Type B pancreatic cell (in vitro differentiated cells): ENCODE measurements around the gene GSG1. TPM values are rescaled to one million over a fixed set of nuclear protein-coding genes. Genes with fewer than 3 reads are reported as not detected.

ENCODE experiments used
- DNase-seq: peaks from one replicate; pipeline ENCODE4 v3.0.0; 2021; ENCODE audit warnings: mixed read lengths; ENCODE audit not compliant: unreplicated experiment; ENCODE audit errors: extremely low spot score
- H3K27ac Mint-ChIP-seq: 2 replicates; pipeline ENCODE4 v1.8.0; 2021; ENCODE audit warnings: mild to moderate bottlenecking, mixed read lengths
- H3K27me3 Mint-ChIP-seq: 2 replicates; pipeline ENCODE4 v1.8.0; 2021; ENCODE audit warnings: mixed read lengths
- H3K36me3 Mint-ChIP-seq: 2 replicates; pipeline ENCODE4 v1.8.0; 2021; ENCODE audit warnings: mixed read lengths
- H3K4me1 Mint-ChIP-seq: one replicate; pipeline ENCODE4 v1.8.0; 2021; ENCODE audit warnings: mixed read lengths; ENCODE audit not compliant: unreplicated experiment
- H3K4me3 Mint-ChIP-seq: 2 replicates; pipeline ENCODE4 v1.8.0; 2021; ENCODE audit warnings: mild to moderate bottlenecking, mixed read lengths
- H3K9me3 Mint-ChIP-seq: 2 replicates; pipeline ENCODE4 v1.8.0; 2021; ENCODE audit warnings: mixed read lengths
- total RNA-seq: library from RNA; stranded (reverse); gene quantifications from 2 replicates; pipeline ENCODE4 v1.2.1, GENCODE V29; 2021; ENCODE audit warnings: low replicate concordance
- TF ChIP-seq, protein P1 (sequence below): fragments of 200-600 bp; sonication (generic); conservative IDR thresholded peaks from 2 replicates; pipeline ENCODE4 v1.5.0; 2021; ENCODE audit warnings: antibody characterized with exemption, mild to moderate bottlenecking

The GSG1 gene
- total RNA-seq, 1 donor from 2014 or later = 0.36 TPM

DNA sequence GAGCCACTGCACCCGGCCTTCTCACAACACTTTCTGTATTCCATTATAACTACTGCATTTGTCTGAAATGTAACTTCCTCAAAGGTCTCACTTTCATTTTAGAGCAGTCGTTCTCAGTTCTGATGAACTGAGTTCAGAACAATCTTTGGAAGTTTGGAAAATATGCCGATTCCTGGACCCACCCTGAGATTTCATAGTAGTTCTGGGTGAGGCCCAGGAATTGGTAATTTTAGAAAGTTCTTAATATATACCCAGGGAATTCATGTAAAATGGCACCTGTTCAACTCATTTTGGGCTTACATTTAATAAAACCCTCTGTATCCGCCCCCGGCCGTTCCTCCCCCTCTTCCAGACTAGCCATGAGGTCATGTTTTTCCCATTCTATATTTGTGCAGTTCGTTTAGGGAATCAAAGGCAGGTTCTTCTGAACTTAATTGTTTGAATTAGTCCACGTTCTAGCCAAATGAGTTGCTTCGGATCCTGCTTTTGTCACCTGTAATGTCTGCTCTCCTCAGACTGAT, 5.9 kb downstream of the GSG1 start:
- DNase-seq = no peak
- Mint-ChIP-seq H3K27me3 (no peaks in the 10 kb centered on the region), H3K4me3 (peak overlapping the region; percentile 59), H3K4me1 (peaks cover 38% of the 10 kb centered on the region), H3K36me3 (peaks cover 3% of the 10 kb centered on the region), H3K9me3 (no peaks in the 10 kb centered on the region), H3K27ac (peak overlapping the region; percentile 96)
- TF ChIP-seq, protein P1, sequence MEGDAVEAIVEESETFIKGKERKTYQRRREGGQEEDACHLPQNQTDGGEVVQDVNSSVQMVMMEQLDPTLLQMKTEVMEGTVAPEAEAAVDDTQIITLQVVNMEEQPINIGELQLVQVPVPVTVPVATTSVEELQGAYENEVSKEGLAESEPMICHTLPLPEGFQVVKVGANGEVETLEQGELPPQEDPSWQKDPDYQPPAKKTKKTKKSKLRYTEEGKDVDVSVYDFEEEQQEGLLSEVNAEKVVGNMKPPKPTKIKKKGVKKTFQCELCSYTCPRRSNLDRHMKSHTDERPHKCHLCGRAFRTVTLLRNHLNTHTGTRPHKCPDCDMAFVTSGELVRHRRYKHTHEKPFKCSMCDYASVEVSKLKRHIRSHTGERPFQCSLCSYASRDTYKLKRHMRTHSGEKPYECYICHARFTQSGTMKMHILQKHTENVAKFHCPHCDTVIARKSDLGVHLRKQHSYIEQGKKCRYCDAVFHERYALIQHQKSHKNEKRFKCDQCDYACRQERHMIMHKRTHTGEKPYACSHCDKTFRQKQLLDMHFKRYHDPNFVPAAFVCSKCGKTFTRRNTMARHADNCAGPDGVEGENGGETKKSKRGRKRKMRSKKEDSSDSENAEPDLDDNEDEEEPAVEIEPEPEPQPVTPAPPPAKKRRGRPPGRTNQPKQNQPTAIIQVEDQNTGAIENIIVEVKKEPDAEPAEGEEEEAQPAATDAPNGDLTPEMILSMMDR = no peak

DNA sequence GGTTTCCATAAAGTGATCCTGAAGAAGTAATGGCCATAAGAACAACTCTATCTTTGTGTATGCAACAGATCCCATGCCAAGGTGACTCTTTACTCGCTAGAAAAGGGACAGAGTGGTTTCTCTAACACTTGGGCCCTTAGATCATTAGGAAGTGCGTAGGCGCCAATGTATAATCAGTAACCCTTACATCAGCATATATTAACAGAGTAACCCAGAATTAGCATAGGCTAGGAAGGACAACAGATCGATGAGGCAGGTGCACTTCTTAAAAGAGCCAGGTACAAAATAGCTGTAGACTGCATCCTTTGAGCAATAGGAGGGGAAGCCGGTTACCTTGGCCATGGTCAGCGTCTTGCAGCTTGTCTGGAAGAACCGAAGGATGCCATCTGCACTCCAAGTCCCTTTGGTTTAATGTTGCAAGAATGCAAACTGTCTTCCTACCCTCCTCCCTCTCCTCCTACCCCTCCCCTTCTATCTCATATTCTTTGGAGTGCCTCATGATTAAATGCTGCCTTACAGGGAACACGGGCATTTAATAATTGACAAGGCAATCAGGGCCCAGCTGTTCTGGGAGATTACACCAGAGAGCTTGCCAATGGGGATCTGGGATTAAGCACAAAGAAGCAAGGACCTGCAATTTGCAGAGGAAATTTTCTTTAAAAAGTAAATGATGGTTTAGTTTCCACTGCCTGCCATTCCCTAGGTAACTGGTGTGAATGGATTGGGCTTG, 8.0 kb downstream of the GSG1 start:
- Mint-ChIP-seq H3K27ac (peak overlapping the region; percentile 34), H3K9me3 (no peaks in the 10 kb centered on the region), H3K4me1 (peaks cover 29% of the 10 kb centered on the region), H3K36me3 (peaks cover 3% of the 10 kb centered on the region), H3K4me3 (no peak overlapping the region), H3K27me3 (peaks cover 7% of the 10 kb centered on the region)
- TF ChIP-seq, protein P1 = no peak
- DNase-seq = no peak

DNA sequence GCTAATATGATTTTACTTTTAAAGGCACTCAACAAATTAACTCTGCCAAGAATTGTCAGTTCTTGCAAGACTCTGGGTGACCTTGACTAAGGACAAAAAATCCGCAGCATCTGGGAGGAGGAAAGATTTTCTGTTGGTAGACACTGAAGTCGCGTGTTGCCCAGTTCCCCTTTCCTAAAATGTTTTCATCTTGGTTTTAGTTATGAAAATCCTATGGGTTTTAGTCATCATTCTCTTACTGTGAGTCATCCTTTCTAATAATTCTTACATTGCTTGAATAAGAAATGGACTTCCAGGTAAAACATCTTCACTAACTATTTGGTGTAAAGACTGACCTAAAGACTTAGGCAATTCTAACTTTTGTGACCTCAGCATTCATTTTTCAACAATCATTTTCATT, 9.1 kb downstream of the GSG1 start:
- peaks cover 7% of the 10 kb centered on the region for H3K27me3 Mint-ChIP-seq

DNA sequence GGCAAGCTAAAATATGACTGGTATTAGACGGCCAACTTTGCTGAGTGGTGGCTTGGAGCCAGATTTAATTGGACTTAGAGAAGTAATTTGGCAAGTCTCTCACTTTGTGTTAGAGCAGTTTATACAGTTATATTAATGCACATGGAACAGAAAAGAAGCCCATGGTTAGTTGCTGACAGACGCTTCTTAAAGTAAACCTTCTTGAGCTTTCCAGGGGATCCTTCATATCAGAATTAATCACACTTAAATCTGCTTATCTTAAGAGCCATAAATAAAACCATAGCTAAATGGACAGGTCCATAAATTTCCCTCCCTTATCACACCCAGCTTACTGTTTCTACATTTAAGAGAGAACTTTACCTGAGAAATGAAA, 9.6 kb downstream of the GSG1 start:
- H3K27me3 Mint-ChIP-seq = peaks cover 7% of the 10 kb centered on the region
- no peaks in the 10 kb centered on the region for H3K9me3 Mint-ChIP-seq
- peak overlapping the region; percentile 10 for H3K4me3 Mint-ChIP-seq
- peaks cover 15% of the 10 kb centered on the region for H3K4me1 Mint-ChIP-seq
- DNase-seq = no peak
- TF ChIP-seq, protein P1 = no peak
- H3K27ac Mint-ChIP-seq = peak overlapping the region; percentile 34
- peaks cover 3% of the 10 kb centered on the region for H3K36me3 Mint-ChIP-seq

More for the DNA sequence above, 9.1 kb downstream of the GSG1 start:
- H3K4me3 Mint-ChIP-seq = peak overlapping the region; percentile 4
- peaks cover 20% of the 10 kb centered on the region for H3K4me1 Mint-ChIP-seq
- H3K36me3 Mint-ChIP-seq = peaks cover 3% of the 10 kb centered on the region
- H3K27ac Mint-ChIP-seq = peak overlapping the region; percentile 34
- TF ChIP-seq, protein P1 = no peak
- no peaks in the 10 kb centered on the region for H3K9me3 Mint-ChIP-seq
- DNase-seq = no peak

DNA sequence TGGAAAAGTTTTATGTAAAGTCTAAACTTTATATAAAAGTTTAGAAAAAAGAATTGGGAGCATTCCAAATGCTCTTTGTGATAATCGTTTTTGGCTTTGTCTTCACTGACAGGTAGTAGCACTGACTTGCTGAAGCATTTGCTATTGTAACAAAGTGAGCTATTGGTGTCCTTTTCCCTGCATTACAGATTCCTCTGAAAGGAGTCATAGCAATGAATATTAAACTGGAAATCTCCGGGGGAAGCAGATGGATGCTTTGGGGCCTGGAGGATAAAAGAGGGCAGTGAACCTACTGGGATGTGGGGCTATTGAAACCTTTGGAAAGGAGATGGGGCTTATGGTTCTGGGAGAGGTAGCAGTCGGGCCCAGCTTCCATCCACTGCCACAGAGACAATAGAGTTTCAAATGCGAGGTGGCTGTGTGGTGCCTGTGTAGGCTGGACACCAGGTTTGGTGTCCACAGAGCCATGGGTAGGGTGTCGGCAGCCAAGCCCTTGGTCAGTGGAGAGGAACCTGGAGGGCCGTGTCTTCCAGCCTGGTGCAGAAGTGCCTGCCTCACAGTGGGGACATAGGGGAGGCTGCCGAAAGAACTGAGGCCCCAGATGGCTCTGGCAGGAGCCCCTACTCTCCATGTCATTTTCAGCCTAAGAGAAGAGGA, 10.1 kb downstream of the GSG1 start:
- Mint-ChIP-seq H3K9me3 (no peaks in the 10 kb centered on the region), H3K4me1 (peaks cover 10% of the 10 kb centered on the region), H3K27me3 (peaks cover 7% of the 10 kb centered on the region), H3K27ac (peak overlapping the region; percentile 34), H3K36me3 (peaks cover 3% of the 10 kb centered on the region), H3K4me3 (no peak overlapping the region)
- DNase-seq = no peak
- TF ChIP-seq, protein P1 = no peak
